Measurements from ENCODE around the gene KCNJ12.
"Not testable (repeated sequence)": the region's sequence is repeated elsewhere in the genome, so short reads cannot be mapped to it uniquely, and the experiment has no call there.

Gene KCNJ12

DNA sequence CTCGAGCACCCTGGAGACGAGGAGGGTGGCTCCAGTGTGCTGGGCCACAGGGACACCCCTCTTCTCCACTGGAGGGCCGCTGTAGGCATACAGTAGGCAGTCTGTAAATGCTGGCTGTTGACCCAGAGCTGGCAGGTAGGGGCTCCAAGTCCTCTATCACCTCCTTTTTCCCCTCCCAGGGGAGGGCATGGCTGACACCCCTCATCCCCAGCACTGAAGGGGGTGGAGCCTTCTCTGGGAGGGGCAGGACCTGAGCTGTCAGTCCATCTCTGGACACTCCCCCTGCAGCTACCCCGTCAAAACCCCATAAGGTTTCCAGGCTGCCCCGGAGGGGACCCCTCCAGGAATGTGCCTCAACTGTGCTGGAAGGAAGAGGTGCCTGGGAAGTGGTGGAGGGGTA lies 2.4 kb downstream of the KCNJ12 start:
- intact Hi-C loops (cut with DNase I) = no loop called here

DNA sequence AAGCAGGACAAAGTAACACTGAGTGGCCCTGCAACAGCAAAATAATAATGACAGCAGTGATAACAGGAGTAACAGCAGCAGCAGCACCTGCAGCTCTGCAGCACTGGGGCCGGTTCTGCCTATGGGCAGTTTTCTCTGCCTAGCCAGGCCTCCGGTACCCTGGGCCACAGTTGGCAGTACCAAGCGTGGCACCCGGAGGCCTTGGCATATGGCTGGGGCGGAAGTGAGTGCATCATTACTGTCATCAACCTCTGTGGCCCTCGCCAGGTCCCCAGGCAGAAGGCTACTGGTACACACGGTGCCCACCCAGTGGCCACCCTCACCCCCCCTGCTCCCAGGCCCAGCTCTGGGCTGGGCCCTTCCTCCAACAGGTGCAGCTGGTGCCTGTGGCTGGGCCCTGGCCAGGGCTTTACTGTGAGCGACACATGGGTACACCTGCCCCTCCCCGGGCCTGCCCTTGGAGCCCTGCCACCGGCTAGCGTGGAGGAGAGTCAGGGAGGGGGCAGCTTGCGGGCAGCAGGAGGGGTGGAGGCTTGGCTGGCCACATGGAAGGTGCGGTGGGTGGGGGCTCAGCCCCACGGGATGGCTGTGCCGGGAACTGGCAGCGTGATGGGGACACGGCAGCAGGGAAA lies 3.0 kb downstream of the KCNJ12 start:
- no peak for DNase-seq
- intact Hi-C loops (cut with DNase I) = no loop called here

More for the DNA sequence above, 2.4 kb downstream of the KCNJ12 start:
- DNase-seq = no peak

DNA sequence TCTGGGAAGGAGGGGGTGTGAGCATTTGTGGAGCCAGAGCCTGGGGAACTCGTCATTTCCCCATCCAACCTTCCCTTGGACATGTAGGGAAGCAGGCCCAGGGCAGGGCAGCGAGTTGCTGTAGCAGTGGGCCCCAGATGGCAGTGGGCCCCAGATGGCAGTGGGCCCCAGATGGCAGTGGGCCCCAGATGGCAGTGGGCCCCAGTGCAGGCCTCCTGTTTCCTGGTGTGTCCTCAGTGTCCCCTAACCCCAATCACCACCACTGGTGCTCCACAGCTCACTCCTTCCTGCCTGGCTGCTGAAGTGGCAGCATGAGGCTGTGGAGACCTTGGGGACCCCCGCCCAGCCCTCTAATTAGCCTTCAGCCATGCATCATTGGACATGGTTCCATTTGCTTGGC lies 4.5 kb downstream of the KCNJ12 start:
- intact Hi-C loops (cut with DNase I) = no loop called here
- DNase-seq = no peak

DNA sequence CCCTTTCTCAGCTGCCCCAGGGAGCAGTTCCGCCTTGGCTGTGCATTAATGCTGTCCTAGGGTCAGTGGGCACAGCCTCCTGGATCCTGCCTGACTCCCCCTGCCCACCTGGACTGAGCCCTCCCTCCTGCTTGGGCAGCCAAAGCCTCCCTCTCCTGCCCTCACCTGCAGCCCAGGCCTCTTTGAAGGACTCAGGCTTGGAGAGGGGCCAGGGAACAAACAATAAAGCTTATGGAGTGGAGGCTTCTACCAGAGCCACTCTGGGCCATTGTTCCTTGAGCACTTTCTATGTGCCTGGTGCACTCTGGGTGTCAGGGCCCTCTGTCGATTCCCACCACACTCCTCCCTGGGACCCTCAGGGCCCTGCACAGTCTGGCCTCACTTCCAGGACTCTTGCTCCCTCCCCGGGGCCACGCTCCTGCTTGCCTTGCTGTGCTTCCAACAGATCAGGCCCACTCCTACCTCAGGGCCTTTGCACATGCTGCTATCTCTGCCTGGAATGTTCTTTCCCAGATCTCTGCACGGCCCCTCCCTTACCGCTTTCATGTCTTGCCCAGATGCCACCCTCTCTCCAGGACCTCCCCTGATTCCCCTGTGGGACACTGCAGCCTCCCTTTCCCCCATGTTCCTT lies 5.0 kb downstream of the KCNJ12 start:
- no peak for DNase-seq
- intact Hi-C loops (cut with DNase I) = no loop called here

DNA sequence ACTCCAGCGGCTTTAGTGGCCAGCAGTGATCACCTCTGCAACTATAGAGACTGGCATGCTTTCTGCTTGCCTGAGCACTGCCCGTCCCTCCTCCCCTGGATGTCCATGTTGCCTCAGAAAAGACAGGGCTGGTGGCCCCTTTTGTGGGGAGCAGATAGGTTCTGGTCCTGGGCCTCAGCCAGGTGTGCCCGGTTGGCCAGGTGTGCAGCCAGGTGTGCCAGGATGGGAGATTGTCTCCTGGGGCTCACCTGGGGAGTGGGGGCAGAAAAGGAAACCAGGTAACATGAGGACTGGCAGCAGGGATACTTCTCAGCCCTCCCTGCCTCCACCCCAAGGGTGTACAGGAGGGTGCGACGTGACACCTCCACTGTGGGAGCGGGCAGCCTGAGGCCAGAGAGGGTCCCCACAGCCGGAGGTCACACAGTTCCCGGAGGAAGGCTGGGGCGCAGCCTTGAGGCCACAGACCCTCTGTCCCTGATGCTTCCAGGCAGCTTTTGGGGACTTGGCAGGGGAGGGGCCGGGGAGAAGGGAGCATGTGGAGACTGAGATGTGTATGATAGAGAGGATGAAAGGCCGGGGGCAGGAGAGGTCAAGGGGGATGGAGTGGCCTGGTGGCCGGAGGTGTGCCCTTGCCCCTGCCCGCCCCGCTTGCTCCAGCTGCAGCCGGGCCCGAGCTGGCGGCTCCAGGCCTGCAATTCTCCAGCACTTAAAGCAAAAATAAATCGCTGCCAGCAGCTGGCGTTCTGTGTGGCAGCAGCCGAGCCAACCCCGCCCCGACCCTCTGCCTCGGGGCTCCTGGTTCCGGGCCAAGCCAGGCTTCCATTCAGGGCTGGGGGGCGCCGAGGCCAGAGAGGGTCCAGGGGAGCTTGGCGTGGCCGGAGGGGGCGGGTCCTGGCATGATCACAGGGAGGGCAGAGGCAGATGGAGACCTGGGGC lies 6.7 kb downstream of the KCNJ12 start:
- intact Hi-C loops (cut with DNase I) = no loop called here
- no peak for DNase-seq

DNA sequence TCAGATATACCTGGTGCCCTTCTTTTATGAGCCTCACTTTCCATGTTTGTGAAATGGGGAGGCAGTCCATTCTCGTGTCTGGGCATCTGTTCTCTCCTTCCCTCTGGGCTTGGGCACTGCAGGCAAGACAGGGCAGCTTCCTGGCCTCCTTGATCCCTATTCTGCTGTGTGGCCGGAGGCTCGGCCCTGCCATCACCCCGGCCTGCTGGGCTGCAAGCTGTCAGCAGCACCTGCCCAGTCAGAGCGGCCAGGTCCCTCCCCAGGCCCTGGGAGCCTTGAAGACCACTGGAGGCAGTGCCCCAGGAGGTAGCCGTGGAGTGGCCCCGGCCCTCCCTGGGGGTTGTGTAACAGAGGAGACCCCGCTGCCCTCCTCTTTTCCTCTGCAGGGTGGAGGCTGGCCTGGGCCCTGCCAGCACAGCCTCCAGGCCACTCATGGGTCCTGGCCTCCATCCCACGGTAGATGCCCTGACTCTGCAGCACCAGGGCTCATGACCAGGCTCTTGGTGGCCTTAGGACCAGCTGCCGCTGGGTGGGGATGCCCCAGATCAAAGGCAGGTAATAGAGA lies 9.2 kb downstream of the KCNJ12 start:
- intact Hi-C loops (cut with DNase I) = no loop called here
- no peak for DNase-seq

DNA sequence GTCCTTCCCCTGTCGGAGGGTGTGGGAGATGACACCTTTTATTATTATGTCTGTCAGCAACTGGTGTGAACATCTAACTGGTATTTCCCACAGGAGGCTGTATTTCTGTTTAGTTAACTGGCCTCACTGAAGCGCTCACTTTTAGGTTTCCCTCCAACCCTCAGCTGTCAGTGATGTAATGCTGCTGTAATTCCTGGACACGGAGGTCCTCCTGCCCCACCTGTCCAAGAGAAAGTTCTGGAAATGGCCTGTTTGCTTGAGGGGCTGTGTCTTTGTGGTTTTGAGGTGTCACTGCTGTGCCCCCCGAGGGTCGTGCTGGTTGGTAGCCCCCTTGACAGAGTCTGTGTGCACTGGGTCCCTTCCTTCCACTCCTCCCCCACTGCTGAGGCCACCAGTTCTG lies 11.5 kb downstream of the KCNJ12 start:
- intact Hi-C loops (cut with DNase I) = no loop called here

DNA sequence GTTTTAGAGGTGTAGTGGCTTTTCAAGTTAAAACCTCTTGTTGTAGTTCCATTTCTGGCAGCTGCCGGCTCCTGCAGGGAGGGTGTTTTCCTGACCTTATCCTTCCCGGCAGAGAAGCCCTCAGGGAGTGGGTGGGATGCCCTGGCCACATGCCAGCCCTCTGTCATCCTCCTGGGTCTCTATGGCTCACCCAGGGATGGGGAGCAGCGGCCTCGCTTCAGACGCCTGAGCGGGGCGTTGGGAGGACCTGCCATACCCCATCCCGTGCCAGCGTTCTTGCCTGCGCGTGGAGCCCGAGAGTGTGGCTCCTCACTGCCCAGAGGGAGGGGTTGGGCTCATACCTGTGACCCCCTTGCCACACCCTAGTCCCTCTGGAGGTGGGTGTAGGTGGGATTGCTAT lies 11.9 kb downstream of the KCNJ12 start:
- no peak for DNase-seq
- intact Hi-C loops (cut with DNase I) = no loop called here

More for the DNA sequence above, 11.5 kb downstream of the KCNJ12 start:
- no peak for DNase-seq

DNA sequence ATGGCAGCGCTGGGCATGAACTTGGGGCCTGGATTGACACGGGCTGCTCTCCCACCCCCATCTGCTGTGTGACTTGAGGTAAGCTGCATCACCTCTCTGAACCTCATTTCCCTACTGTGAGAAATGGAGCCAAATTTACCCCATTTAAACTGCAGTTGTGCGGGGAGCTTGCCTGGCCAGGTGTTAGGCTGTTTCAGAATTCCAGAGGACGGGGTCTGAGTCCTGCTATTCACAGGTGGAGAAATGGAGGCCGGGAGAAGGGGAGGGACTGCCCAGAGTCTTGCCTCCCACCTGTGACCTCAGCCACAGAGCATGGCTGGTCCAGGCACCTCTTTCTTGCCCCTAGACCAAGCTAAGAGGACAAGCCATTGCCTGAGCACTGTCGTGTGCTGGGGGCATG lies 12.8 kb downstream of the KCNJ12 start:
- intact Hi-C loops (cut with DNase I) = no loop called here
- no peak for DNase-seq

DNA sequence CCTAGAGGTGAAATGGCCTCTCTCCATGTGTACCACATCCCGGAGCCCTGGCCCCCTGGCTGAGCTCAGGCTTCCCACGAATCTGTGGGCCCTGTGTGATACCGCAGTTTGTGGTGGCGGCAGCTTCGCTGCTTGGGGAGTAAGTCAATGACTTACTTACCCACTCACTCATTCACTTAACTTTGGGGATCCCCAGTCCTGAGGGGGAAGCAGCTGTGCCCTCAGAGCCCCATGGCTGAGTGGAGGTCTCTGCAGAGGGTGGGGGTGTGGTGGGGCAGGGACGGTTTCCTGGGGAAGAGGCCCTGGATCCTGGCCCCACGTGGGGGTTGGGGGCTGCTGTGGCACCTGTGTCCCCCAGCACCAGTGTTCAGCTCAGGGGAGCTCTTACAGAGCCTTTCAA lies 13.2 kb downstream of the KCNJ12 start:
- no peak for DNase-seq
- intact Hi-C loops (cut with DNase I) = no loop called here

DNA sequence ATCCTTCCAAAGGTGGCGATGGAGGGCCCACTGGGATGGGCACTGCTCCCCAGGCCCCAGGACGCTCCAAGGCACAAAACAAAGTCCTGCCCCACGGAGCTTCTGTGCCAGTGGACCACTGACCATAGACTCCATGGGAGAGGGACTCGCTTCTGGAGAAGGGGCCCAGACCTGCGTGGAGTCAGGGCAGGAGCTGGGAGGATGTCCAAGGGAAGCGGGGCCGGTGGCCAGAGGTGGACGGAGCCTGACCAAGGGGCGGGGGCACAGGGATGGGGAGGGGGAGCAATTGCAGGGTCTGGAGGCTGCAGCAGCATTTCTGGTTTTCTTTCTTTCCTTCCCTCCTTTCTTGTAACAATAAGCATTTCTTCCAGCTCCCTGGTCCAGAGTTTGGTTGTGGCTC lies 14.1 kb downstream of the KCNJ12 start:
- intact Hi-C loops (cut with DNase I) = no loop called here
- DNase-seq = no peak

DNA sequence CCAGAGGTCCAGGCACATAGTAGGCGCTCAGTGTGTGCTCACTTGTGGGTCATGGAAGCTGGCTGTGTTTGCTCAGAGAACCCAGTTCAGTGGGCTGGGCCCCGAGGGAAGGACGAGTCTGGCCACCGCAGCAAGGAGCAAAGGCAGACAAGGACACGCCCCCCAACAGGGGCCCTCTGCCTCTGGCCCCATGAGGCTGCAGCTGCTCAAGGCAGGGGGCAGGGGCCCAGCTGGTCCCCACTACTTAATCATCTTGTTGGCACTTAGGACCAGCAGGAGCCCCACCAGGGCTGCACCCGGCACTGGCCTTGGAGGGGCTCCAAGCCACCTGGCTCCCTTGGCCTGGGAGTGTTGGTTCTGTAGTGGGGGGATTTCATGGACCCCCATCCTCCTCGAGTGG lies 16.1 kb downstream of the KCNJ12 start:
- no peak for DNase-seq
- intact Hi-C loops (cut with DNase I) = no loop called here

DNA sequence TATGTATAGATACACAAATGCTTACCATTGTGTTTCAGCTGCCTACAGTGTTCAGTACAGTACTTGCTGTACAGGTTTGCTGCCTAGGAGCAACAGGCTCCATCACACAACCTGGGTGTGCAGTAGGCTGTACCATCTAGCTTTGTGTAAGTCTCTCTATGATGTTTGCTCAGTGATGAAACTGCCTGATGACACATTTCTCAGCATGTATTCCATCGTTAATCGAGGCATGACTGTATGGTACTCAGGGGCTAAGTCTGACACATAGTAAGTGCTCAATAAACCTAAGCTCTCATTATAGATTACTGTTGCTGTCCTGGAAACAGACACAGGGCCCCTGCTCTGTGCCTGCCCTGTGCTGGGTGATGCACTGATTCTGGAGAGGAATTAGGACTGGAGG lies 18.1 kb downstream of the KCNJ12 start:
- intact Hi-C loops (cut with DNase I) = no loop called here
- no peak for DNase-seq

DNA sequence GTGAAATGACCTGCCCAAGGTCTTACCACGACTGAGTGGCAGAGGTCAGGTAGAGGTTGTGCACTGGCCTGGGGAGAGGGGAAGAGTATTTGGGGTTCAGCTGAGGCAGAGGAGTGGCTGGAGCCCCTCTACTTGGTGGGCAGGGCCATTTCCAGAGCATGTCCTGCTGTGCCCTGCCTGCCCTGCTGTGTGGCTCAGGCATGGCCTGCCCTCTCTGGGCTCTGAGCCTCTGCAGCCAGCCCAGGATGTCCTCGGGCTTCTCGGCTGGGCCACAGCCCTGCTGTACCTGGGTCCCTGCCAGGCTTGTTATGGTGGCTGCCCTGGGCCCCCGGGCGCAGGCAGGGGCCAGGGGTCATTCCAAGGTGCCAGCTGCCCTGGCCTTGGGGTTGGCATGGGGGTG lies 19.6 kb downstream of the KCNJ12 start:
- no peak for DNase-seq
- intact Hi-C loops (cut with DNase I) = no loop called here

DNA sequence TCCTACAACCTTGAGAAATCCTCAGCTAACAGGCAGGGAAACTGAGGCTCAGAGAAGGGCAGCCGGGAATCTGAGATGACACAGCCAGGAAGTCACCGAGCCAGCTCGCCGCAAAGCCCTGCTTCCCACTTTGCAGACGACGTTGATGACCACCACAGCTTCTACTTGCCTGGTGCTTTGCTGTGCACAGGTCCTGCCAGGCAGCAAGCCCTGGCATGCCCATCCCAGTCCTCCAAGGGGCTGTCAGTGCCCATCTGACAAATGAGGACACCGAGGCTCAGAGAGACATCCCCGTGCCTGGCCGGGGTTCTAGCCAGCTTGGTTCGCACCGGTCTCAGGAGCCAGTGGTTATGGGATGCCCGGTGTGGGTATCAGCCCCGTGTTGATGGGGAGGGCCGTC lies 20.1 kb downstream of the KCNJ12 start:
- intact Hi-C loops (cut with DNase I) = no loop called here
- DNase-seq = no peak

DNA sequence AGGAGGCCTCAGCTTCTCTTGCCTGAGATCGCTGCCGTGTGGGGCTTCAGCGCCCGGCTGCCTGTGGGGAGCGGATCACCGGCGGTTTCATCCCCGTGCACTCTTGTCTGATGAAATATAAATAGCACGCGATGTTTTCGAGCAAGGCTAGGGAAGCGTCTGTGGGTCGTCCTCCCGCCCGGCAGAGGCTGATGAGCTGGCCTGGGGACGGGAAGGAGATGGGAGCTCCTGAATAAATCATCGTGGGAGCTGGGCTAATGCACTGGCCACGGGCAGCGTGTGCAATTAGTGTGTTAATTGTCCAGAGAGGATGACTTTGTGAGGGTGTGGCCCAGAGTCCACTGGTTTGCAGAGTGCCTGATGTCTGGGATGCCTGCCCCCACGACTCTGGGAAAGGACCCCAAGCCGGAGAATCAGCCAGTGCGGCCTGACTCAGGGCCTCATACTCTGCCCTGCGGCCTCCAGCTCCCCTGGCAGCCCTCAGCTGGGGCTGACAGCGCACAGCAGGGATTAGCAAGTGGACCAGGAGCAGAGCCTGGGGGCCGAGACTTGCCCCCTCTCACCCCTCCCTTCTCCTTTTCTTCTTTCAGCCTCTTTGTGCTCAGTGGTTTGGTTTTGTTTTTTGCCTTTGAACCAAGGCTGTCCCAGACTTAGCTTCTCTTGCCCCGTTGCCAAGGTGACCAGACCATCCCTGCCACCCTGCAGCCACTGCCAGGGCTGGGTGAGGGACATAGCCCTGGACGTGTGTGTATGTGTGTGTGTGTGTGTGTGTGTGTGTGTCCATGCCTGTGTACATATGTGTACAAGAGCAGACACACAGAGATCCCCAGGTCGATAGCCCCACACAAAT lies 21.4 kb downstream of the KCNJ12 start:
- intact Hi-C loops (cut with DNase I) = no loop called here
- DNase-seq = no peak

DNA sequence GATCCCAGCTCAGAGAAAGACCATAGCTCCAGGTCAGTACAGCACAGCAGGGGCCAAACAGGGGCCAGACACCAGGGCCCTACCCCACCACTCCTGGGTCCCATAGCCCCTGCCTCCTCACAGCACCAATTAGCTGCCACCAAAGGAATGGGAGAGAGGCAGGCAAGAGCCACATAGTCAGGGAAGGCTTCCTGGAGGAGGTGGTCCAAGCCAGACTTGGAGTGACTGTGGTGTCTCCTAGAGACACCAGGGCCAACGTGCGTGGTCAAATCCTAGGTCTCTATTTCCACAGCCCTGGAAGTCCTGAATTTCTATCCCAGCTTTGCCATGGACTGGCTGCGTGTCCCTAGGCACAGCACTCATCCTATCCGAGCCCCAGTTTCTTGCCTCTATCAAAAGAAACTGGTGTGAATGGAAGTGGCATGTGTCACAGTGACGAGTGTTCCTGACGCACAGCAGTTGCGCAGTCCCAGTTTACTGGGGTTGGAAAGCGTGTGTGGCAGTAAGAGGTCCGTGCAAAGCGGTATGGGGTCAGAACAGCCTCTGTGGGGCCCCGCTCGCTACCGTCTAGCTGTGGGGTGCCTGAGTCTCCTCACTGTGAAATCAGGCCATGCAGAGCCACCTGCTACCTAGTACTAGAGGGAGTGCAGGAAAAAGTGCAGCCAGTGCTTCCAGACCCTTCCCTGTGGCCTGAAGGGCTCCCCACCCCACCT lies 23.5 kb downstream of the KCNJ12 start:
- no peak for DNase-seq
- intact Hi-C loops (cut with DNase I) = no loop called here

DNA sequence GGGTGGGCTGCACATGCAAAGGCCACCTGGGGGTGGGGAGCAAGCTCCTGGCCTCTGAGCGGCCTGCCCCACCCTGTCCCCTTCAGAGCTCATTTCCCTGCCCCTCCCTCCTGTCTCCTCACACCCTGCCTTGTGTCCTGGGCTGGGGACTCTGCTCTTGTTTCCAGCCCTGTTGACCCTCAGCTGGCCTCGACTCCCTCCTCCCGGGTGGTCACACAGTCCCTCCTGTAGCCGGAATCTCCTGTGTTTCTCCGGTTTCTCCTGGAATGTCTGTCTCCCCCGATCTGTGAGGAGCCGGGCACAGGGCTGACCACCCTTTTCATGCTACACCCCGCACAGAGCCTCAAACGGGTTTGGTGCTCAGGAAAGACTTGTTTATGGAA lies 24.0 kb downstream of the KCNJ12 start:
- intact Hi-C loops (cut with DNase I); DNase-seq: not testable (repeated sequence)
